ENCODE measurements around the gene LTK. TPM values are rescaled to one million over a fixed set of nuclear protein-coding genes. Genes with fewer than 3 reads are reported as not detected.

The LTK gene
- total RNA-seq, 1 experiment from 2014 or later, result 9.2 TPM

DNA sequence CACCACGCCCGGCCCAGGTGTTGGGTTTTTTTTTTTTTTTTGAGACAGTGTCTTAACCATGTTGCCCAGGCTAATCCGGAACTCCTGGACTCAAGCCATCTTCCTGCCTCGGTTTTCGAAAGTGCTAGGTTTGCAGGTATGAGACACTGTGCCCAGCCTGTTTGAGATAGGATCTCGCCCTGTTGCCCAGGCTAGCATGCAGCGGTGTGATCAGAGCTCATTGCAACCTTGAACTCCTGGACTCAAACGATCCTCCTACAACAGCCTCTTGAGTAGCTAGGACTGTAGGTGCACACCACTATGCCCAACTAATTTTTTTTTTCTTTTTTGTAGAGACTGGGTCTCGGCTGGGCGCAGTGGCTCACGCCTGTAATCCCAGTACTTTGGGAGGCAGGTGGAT is 40.2 kb downstream of the LTK start:
- Histone ChIP-seq H3K27ac (ENCODE audit: low read depth, low read length) (no peak overlapping the region), H4K20me1 (ENCODE audit: insufficient read depth) (no peaks in the 10 kb centered on the region), H3K4me1 (ENCODE audit: control insufficient read depth in 1 of 2, insufficient read depth in 2 of 2, low read length in 2 of 2) (no peaks in the 10 kb centered on the region), H3K27me3 (ENCODE audit: insufficient read depth, low read length) (no peaks in the 10 kb centered on the region), H2AFZ (ENCODE audit: low read depth, low read length, poor library complexity, severe bottlenecking) (no peak overlapping the region), H3K4me2 (ENCODE audit: low read length) (no peak overlapping the region), H3K9me2 (ENCODE audit: insufficient read depth) (no peaks in the 10 kb centered on the region), H3K9me3 (ENCODE audit: control insufficient read depth in 1 of 2, insufficient read depth in 1 of 2, low read depth in 1 of 2, low read length in 2 of 2) (no peaks in the 10 kb centered on the region), H3K79me2 (ENCODE audit: insufficient read depth, low read length) (0 out of 2 replicates have a peak, but pooled peaks cover 3% of the 10 kb centered on the region), H3K36me3 (ENCODE audit: control insufficient read depth in 1 of 2, insufficient read depth in 2 of 2, low read length in 2 of 2) (peaks cover 35 to 45% of the 10 kb centered on the region in 2 experiments), H3K4me3 (replicated peaks in 1 of 2; ENCODE audit: low read depth in 1 of 2, low read length in 2 of 2) (no peak overlapping the region), H3K9ac (ENCODE audit: low read length) (no peak overlapping the region)
- intact Hi-C loops (cut with micrococcal nuclease), result no loop called here
- DNase-seq (ENCODE audit: low read depth, low spot score) (no peak), ATAC-seq (no peak)
- no TSS peak for BruUV-seq (replicated peaks)
- ChIA-PET POLR2A (no interaction called here), CTCF (no interaction called here), RAD21 (ENCODE audit: low non-redundant PET in 1 of 2, low total read pairs in 2 of 2, uncharacterized antibody in 2 of 2, unreplicated experiment in 2 of 2) (no interaction called here)
- TF ChIP-seq EZH2 (IDR thresholded peaks at IDR 0.05) (no peak), ZNF274 (IDR thresholded peaks at IDR 0.05; ENCODE audit: low read depth, low read length) (no peak), RAD21 (IDR thresholded peaks at IDR 0.05; ENCODE audit: low read depth) (no peak), CBX3 (IDR thresholded peaks at IDR 0.05; ENCODE audit: low read depth) (no peak), JUND (IDR thresholded peaks at IDR 0.05) (no peak), POLR2AphosphoS5 (IDR thresholded peaks at IDR 0.05; ENCODE audit: low read depth, low read length) (no peak), YY1 (IDR thresholded peaks at IDR 0.05; ENCODE audit: extremely low read depth, insufficient replicate concordance, low read depth, low read length) (no peak), SIN3A (IDR thresholded peaks at IDR 0.05; ENCODE audit: low read depth) (no peak), ELF1 (IDR thresholded peaks at IDR 0.05; ENCODE audit: borderline replicate concordance, low read depth) (no peak), TCF7L2 (IDR thresholded peaks at IDR 0.05; ENCODE audit: borderline replicate concordance, extremely low read depth, insufficient read depth, insufficient read length) (no peak), EZH2phosphoT487 (IDR thresholded peaks at IDR 0.05; ENCODE audit: borderline replicate concordance) (no peak), POLR2A (IDR thresholded peaks at IDR 0.05; ENCODE audit: borderline replicate concordance, extremely low read depth, insufficient read depth, insufficient read length) (no peak), EGR1 (IDR thresholded peaks at IDR 0.05; ENCODE audit: low read depth) (no peak), SRF (IDR thresholded peaks at IDR 0.05; ENCODE audit: low read depth) (no peak), FOSL1 (IDR thresholded peaks at IDR 0.05; ENCODE audit: low read depth) (no peak)
- TF ChIP-seq, protein P1, sequence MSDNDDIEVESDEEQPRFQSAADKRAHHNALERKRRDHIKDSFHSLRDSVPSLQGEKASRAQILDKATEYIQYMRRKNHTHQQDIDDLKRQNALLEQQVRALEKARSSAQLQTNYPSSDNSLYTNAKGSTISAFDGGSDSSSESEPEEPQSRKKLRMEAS (IDR thresholded peaks at IDR 0.05), result no peak
- TF ChIP-seq, protein P2, sequence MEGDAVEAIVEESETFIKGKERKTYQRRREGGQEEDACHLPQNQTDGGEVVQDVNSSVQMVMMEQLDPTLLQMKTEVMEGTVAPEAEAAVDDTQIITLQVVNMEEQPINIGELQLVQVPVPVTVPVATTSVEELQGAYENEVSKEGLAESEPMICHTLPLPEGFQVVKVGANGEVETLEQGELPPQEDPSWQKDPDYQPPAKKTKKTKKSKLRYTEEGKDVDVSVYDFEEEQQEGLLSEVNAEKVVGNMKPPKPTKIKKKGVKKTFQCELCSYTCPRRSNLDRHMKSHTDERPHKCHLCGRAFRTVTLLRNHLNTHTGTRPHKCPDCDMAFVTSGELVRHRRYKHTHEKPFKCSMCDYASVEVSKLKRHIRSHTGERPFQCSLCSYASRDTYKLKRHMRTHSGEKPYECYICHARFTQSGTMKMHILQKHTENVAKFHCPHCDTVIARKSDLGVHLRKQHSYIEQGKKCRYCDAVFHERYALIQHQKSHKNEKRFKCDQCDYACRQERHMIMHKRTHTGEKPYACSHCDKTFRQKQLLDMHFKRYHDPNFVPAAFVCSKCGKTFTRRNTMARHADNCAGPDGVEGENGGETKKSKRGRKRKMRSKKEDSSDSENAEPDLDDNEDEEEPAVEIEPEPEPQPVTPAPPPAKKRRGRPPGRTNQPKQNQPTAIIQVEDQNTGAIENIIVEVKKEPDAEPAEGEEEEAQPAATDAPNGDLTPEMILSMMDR (IDR thresholded peaks at IDR 0.05 in 2 of 3, conservative IDR thresholded peaks at IDR 0.05 in 1 of 3; ENCODE audit: borderline replicate concordance in 1 of 3, insufficient read depth in 1 of 3, low read depth in 2 of 3, low read length in 2 of 3), result no peak
- TF ChIP-seq, protein P3, sequence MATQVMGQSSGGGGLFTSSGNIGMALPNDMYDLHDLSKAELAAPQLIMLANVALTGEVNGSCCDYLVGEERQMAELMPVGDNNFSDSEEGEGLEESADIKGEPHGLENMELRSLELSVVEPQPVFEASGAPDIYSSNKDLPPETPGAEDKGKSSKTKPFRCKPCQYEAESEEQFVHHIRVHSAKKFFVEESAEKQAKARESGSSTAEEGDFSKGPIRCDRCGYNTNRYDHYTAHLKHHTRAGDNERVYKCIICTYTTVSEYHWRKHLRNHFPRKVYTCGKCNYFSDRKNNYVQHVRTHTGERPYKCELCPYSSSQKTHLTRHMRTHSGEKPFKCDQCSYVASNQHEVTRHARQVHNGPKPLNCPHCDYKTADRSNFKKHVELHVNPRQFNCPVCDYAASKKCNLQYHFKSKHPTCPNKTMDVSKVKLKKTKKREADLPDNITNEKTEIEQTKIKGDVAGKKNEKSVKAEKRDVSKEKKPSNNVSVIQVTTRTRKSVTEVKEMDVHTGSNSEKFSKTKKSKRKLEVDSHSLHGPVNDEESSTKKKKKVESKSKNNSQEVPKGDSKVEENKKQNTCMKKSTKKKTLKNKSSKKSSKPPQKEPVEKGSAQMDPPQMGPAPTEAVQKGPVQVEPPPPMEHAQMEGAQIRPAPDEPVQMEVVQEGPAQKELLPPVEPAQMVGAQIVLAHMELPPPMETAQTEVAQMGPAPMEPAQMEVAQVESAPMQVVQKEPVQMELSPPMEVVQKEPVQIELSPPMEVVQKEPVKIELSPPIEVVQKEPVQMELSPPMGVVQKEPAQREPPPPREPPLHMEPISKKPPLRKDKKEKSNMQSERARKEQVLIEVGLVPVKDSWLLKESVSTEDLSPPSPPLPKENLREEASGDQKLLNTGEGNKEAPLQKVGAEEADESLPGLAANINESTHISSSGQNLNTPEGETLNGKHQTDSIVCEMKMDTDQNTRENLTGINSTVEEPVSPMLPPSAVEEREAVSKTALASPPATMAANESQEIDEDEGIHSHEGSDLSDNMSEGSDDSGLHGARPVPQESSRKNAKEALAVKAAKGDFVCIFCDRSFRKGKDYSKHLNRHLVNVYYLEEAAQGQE (IDR thresholded peaks at IDR 0.05; ENCODE audit: low read depth), result no peak
- TF ChIP-seq, protein P4, sequence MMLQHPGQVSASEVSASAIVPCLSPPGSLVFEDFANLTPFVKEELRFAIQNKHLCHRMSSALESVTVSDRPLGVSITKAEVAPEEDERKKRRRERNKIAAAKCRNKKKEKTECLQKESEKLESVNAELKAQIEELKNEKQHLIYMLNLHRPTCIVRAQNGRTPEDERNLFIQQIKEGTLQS (IDR thresholded peaks at IDR 0.05), result no peak

Measured in HCT116 (cell line).